WTC11 (cell line): ENCODE measurements around the gene LIN28B. TPM values are rescaled to one million over a fixed set of nuclear protein-coding genes. Genes with fewer than 3 reads are reported as not detected.

ENCODE experiments used
- ATAC-seq: fragments of 200-7000 bp; cut with Tn5 transposase; 2 replicates; pipeline ENCODE4 v1.10.0; 2021; ENCODE audit warnings: mild to moderate bottlenecking, moderate library complexity
- CTCF ChIA-PET: fragments of 300-600 bp; sonication (Branson Sonifier 250); formaldehyde crosslinking; loops from one replicate; lab custom pipeline; 2021; ENCODE audit warnings: antibody characterized with exemption; lab: Charles Lee
- POLR2A ChIA-PET: fragments of 350-600 bp; sonication (Branson Sonifier 250); formaldehyde crosslinking; loops from one replicate; lab custom pipeline; 2021; ENCODE audit warnings: antibody characterized with exemption; lab: Charles Lee
- DNase-seq: peaks from one replicate; pipeline ENCODE4 v3.0.0; 2021; ENCODE audit warnings: low spot score
- H3K27ac Mint-ChIP-seq: 2 replicates; pipeline ENCODE4 v1.8.0; 2021; ENCODE audit warnings: mixed read lengths
- H3K27me3 Mint-ChIP-seq: 2 replicates; pipeline ENCODE4 v1.8.0; 2021; ENCODE audit warnings: low read depth, mild to moderate bottlenecking, moderate library complexity, mixed read lengths
- H3K36me3 Mint-ChIP-seq: 2 replicates; pipeline ENCODE4 v1.8.0; 2021; ENCODE audit warnings: mixed read lengths
- H3K4me1 Mint-ChIP-seq: 2 replicates; pipeline ENCODE4 v1.8.0; 2022; ENCODE audit warnings: mixed read lengths
- H3K4me3 Mint-ChIP-seq: 2 replicates; pipeline ENCODE4 v1.8.0; 2021; ENCODE audit warnings: mild to moderate bottlenecking, moderate library complexity, mixed read lengths
- H3K9me3 Mint-ChIP-seq: 2 replicates; pipeline ENCODE4 v1.8.0; 2021; ENCODE audit warnings: mixed read lengths
- ATF1 ChIP-seq: sonication (generic); formaldehyde crosslinking; IDR thresholded peaks from 2 replicates; pipeline ENCODE4 v1.8.1; 2023; ENCODE audit warnings: mild to moderate bottlenecking, moderate library complexity, missing genetic modification reagents
- ELF4 ChIP-seq: sonication (generic); formaldehyde crosslinking; IDR thresholded peaks from 2 replicates; pipeline ENCODE4 v1.8.1; 2022; ENCODE audit warnings: low read depth, mild to moderate bottlenecking, moderate library complexity, missing genetic modification reagents
- EMX1 ChIP-seq: fragments of 250-450 bp; sonication (Bioruptor Pico); IDR thresholded peaks from 2 replicates; pipeline ENCODE4 v1.8.0; 2021; ENCODE audit warnings: mild to moderate bottlenecking
- ESRRA ChIP-seq: sonication (generic); formaldehyde crosslinking; IDR thresholded peaks from 2 replicates; pipeline ENCODE4 v1.8.1; 2022; ENCODE audit warnings: mild to moderate bottlenecking, missing genetic modification reagents, borderline replicate concordance
- GRHL2 ChIP-seq: fragments of 250-450 bp; sonication (Bioruptor Pico); IDR thresholded peaks from 2 replicates; pipeline ENCODE4 v1.8.0; 2022; ENCODE audit warnings: mild to moderate bottlenecking, moderate library complexity; ENCODE audit not compliant: insufficient replicate concordance, severe bottlenecking
- GTF2I ChIP-seq: fragments of 250-450 bp; sonication (Bioruptor Pico); conservative IDR thresholded peaks from 2 replicates; pipeline ENCODE4 v1.4.0; 2021; ENCODE audit warnings: mild to moderate bottlenecking
- IRF2 ChIP-seq: sonication (generic); formaldehyde crosslinking; IDR thresholded peaks from 2 replicates; pipeline ENCODE4 v1.8.0; 2022; ENCODE audit warnings: low read depth, missing genetic modification reagents, borderline replicate concordance
- JUN ChIP-seq: sonication (generic); formaldehyde crosslinking; IDR thresholded peaks from 2 replicates; pipeline ENCODE4 v1.8.0; 2023; ENCODE audit warnings: mild to moderate bottlenecking, missing genetic modification reagents
- NFE2L1 ChIP-seq: sonication (generic); formaldehyde crosslinking; IDR thresholded peaks from 2 replicates; pipeline ENCODE4 v1.8.1; 2023; ENCODE audit warnings: missing genetic modification reagents
- SP1 ChIP-seq: sonication (generic); formaldehyde crosslinking; conservative IDR thresholded peaks from 2 replicates; pipeline ENCODE4 v1.8.1; 2022; ENCODE audit warnings: missing genetic modification reagents
- TCF7 ChIP-seq: sonication (generic); formaldehyde crosslinking; IDR thresholded peaks from 2 replicates; pipeline ENCODE4 v1.8.0; 2022; ENCODE audit warnings: mild to moderate bottlenecking, low read depth, missing genetic modification reagents, moderate library complexity
- ZBTB21 ChIP-seq: sonication (generic); formaldehyde crosslinking; IDR thresholded peaks from 2 replicates; pipeline ENCODE4 v1.8.1; 2023; ENCODE audit warnings: mild to moderate bottlenecking, missing genetic modification reagents, borderline replicate concordance
- ZNF138 ChIP-seq: sonication (generic); formaldehyde crosslinking; conservative IDR thresholded peaks from 2 replicates; pipeline ENCODE4 v1.8.1; 2022; ENCODE audit warnings: mild to moderate bottlenecking, moderate library complexity, missing genetic modification reagents
- ZNF416 ChIP-seq: fragments of 250-450 bp; sonication (Bioruptor Pico); IDR thresholded peaks from 2 replicates; pipeline ENCODE4 v1.9.0; 2021; ENCODE audit warnings: mild to moderate bottlenecking, inconsistent platforms
- ZNF423 ChIP-seq: fragments of 250-450 bp; sonication (Bioruptor Pico); IDR thresholded peaks from 2 replicates; pipeline ENCODE4 v2.1.2; 2022; ENCODE audit warnings: mild to moderate bottlenecking, moderate library complexity
- total RNA-seq: library from RNA; stranded (reverse); gene quantifications from 3 replicates; pipeline ENCODE4 v1.2.3, GENCODE V29; 2021
- TF ChIP-seq, protein P1 (sequence below): sonication (generic); formaldehyde crosslinking; IDR thresholded peaks from 2 replicates; pipeline ENCODE4 v1.8.0; 2022; ENCODE audit warnings: mild to moderate bottlenecking, missing genetic modification reagents
- TF ChIP-seq, protein P2 (sequence below): fragments of 250-450 bp; sonication (Bioruptor Pico); IDR thresholded peaks from 2 replicates; pipeline ENCODE4 v2.1.2; 2022; ENCODE audit warnings: mild to moderate bottlenecking, moderate library complexity
- TF ChIP-seq, protein P3 (sequence below): sonication (generic); formaldehyde crosslinking; IDR thresholded peaks from 2 replicates; pipeline ENCODE4 v1.8.0; 2022; ENCODE audit warnings: missing genetic modification reagents
- TF ChIP-seq, protein P4 (sequence below): fragments of 250-450 bp; sonication (Bioruptor Pico); IDR thresholded peaks from 2 replicates; pipeline ENCODE4 v1.9.0; 2021; ENCODE audit warnings: moderate library complexity, mild to moderate bottlenecking, inconsistent platforms, borderline replicate concordance
- TF ChIP-seq, protein P5 (sequence below): sonication (generic); formaldehyde crosslinking; IDR thresholded peaks from 2 replicates; pipeline ENCODE4 v1.8.0; 2023; ENCODE audit warnings: mild to moderate bottlenecking, missing genetic modification reagents

LIN28B gene
- total RNA-seq, 1 experiment from 2014 or later, result 73.4 TPM

DNA sequence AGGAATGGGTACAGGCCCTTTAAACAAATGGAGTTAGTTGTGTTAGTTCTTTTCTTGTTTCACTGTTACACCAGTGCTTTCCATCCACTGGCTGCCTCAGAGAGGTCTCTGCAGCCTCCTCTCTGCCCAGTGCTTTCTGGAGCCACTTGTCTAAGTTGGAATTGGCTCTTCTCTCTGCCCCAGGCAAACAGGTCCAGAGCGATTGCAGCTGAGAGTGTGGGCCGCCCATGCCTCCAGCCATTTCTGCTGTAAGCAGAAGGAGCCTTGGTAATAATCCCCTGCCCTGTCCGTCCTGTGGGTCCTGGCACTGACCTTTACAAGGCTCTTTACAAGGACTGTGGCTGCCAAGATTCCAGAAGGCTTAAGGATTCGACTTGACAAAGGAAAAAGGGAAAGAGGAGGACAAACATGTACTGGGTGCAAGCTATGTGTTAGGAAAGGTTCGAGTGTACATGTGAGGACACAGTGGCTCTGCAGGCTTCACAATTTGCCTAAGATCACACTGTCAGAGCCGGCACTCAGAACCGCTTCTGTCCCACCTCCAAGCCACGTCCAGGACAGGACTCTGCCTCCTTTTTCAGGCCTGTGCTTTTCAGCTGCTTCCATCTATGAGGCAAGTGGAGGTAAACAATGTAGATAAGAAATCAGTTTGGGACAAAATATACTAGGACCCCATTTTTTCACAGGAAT, 134.4 kb downstream of the LIN28B start:
- H3K27me3 Mint-ChIP-seq, result no peaks in the 10 kb centered on the region
- H3K4me1 Mint-ChIP-seq, result no peaks in the 10 kb centered on the region
- POLR2A ChIA-PET, result no interaction called here
- no peak for TF ChIP-seq ZNF416 (CRISPR knock-in tag)
- no peak for TF ChIP-seq JUN (CRISPR knock-in tag)
- TF ChIP-seq, protein P1, sequence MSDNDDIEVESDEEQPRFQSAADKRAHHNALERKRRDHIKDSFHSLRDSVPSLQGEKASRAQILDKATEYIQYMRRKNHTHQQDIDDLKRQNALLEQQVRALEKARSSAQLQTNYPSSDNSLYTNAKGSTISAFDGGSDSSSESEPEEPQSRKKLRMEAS, result no peak
- no peak for TF ChIP-seq ATF1
- TF ChIP-seq EMX1 (CRISPR knock-in tag), result no peak
- TF ChIP-seq ELF4 (CRISPR knock-in tag), result no peak
- no peak for TF ChIP-seq IRF2 (CRISPR knock-in tag)
- no peak for TF ChIP-seq GTF2I (CRISPR knock-in tag)
- no peak for TF ChIP-seq ZBTB21 (CRISPR knock-in tag)
- TF ChIP-seq NFE2L1 (CRISPR knock-in tag), result no peak
- TF ChIP-seq GRHL2 (CRISPR knock-in tag), result no peak
- TF ChIP-seq, protein P2, sequence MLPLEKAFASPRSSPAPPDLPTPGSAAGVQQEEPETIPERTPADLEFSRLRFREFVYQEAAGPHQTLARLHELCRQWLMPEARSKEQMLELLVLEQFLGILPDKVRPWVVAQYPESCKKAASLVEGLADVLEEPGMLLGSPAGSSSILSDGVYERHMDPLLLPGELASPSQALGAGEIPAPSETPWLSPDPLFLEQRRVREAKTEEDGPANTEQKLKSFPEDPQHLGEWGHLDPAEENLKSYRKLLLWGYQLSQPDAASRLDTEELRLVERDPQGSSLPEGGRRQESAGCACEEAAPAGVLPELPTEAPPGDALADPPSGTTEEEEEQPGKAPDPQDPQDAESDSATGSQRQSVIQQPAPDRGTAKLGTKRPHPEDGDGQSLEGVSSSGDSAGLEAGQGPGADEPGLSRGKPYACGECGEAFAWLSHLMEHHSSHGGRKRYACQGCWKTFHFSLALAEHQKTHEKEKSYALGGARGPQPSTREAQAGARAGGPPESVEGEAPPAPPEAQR (CRISPR knock-in tag), result no peak
- no peak for TF ChIP-seq ESRRA (CRISPR knock-in tag)
- TF ChIP-seq ZNF423 (CRISPR knock-in tag), result no peak
- no peak for TF ChIP-seq SP1 (CRISPR knock-in tag)
- TF ChIP-seq, protein P3, sequence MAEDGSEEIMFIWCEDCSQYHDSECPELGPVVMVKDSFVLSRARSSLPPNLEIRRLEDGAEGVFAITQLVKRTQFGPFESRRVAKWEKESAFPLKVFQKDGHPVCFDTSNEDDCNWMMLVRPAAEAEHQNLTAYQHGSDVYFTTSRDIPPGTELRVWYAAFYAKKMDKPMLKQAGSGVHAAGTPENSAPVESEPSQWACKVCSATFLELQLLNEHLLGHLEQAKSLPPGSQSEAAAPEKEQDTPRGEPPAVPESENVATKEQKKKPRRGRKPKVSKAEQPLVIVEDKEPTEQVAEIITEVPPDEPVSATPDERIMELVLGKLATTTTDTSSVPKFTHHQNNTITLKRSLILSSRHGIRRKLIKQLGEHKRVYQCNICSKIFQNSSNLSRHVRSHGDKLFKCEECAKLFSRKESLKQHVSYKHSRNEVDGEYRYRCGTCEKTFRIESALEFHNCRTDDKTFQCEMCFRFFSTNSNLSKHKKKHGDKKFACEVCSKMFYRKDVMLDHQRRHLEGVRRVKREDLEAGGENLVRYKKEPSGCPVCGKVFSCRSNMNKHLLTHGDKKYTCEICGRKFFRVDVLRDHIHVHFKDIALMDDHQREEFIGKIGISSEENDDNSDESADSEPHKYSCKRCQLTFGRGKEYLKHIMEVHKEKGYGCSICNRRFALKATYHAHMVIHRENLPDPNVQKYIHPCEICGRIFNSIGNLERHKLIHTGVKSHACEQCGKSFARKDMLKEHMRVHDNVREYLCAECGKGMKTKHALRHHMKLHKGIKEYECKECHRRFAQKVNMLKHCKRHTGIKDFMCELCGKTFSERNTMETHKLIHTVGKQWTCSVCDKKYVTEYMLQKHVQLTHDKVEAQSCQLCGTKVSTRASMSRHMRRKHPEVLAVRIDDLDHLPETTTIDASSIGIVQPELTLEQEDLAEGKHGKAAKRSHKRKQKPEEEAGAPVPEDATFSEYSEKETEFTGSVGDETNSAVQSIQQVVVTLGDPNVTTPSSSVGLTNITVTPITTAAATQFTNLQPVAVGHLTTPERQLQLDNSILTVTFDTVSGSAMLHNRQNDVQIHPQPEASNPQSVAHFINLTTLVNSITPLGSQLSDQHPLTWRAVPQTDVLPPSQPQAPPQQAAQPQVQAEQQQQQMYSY (CRISPR knock-in tag), result no peak
- TF ChIP-seq, protein P4, sequence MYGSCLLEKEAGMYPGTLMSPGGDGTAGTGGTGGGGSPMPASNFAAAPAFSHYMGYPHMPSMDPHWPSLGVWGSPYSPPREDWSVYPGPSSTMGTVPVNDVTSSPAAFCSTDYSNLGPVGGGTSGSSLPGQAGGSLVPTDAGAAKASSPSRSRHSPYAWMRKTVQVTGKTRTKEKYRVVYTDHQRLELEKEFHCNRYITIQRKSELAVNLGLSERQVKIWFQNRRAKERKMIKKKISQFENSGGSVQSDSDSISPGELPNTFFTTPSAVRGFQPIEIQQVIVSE (CRISPR knock-in tag), result no peak
- no peak for TF ChIP-seq TCF7
- TF ChIP-seq, protein P5, sequence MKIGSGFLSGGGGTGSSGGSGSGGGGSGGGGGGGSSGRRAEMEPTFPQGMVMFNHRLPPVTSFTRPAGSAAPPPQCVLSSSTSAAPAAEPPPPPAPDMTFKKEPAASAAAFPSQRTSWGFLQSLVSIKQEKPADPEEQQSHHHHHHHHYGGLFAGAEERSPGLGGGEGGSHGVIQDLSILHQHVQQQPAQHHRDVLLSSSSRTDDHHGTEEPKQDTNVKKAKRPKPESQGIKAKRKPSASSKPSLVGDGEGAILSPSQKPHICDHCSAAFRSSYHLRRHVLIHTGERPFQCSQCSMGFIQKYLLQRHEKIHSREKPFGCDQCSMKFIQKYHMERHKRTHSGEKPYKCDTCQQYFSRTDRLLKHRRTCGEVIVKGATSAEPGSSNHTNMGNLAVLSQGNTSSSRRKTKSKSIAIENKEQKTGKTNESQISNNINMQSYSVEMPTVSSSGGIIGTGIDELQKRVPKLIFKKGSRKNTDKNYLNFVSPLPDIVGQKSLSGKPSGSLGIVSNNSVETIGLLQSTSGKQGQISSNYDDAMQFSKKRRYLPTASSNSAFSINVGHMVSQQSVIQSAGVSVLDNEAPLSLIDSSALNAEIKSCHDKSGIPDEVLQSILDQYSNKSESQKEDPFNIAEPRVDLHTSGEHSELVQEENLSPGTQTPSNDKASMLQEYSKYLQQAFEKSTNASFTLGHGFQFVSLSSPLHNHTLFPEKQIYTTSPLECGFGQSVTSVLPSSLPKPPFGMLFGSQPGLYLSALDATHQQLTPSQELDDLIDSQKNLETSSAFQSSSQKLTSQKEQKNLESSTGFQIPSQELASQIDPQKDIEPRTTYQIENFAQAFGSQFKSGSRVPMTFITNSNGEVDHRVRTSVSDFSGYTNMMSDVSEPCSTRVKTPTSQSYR (CRISPR knock-in tag), result no peak
- TF ChIP-seq ZNF138 (CRISPR knock-in tag), result no peak
- H3K36me3 Mint-ChIP-seq, result no peaks in the 10 kb centered on the region
- no peaks in the 10 kb centered on the region for H3K9me3 Mint-ChIP-seq
- DNase-seq (no peak), ATAC-seq (no peak; the same call in 1 of the 2 replicates)
- no peak overlapping the region for H3K27ac Mint-ChIP-seq
- CTCF ChIA-PET, result interaction anchor here (0.6 kb wide), 1 partner anchor 1340 kb away, joined by 3 read pairs; no protein-coding TSS in a partner anchor
- H3K4me3 Mint-ChIP-seq, result no peak overlapping the region
